Heart right ventricle (tissue), 16 donors: ENCODE results near the gene CSMD2. TPM values are rescaled to one million over a fixed set of nuclear protein-coding genes. Genes with fewer than 3 reads are reported as not detected.
A peak's percentile ranks its signal among the peaks of the same experiment; 100 is the strongest.

Experiments used
- ATAC-seq, 8 donors: fragments of 200-7000 bp; cut with Tn5 transposase; one replicate each; pipeline ENCODE4 v1.9.1; 2020; ENCODE audit warnings: mild to moderate bottlenecking in 8 of 8, moderate library complexity in 8 of 8, moderate number of reproducible peaks in 1 of 8
- DNase-seq, 2 donors: peaks; one replicate each; pipeline ENCODE4 v3.0.0-alpha.2; 2020
- H3K27ac ChIP-seq, 10 donors: fragments of 200-600 bp; sonication (generic) in 2 of 10; one replicate each; pipeline versions ENCODE4 v1.5.0 to v1.8.0; 2020 to 2022; ENCODE audit warnings: mild to moderate bottlenecking in 3 of 10
- H3K27me3 ChIP-seq, 7 donors: fragments of 200-600 bp; one replicate each; pipeline ENCODE4 v1.8.0; 2021 to 2022; ENCODE audit warnings: mild to moderate bottlenecking in 2 of 7
- H3K36me3 ChIP-seq, 9 donors: fragments of 200-600 bp; sonication (generic) in 1 of 9; one replicate each; pipeline versions ENCODE4 v1.5.0 to v1.8.0; 2020 to 2022; ENCODE audit warnings: mild to moderate bottlenecking in 2 of 9
- H3K4me1 ChIP-seq, 9 donors: fragments of 200-600 bp; sonication (generic) in 1 of 9; one replicate each; pipeline versions ENCODE4 v1.5.0 to v1.8.0; 2020 to 2022; ENCODE audit warnings: mild to moderate bottlenecking in 4 of 9
- H3K4me3 ChIP-seq, 10 donors: fragments of 200-600 bp; sonication (generic) in 2 of 10; one replicate each; pipeline versions ENCODE4 v1.5.0 to v1.8.0; 2020 to 2022; ENCODE audit warnings: mild to moderate bottlenecking in 7 of 10, moderate library complexity in 2 of 10
- H3K9me3 ChIP-seq, 11 donors: fragments of 200-600 bp in 10 of 11; sonication (generic) in 2 of 11; one replicate each; pipeline versions ENCODE4 v1.5.0 to v1.8.0; 2013 to 2022; ENCODE audit warnings: mild to moderate bottlenecking in 2 of 11, control low read depth in 1 of 11, moderate library complexity in 1 of 11
- CTCF ChIP-seq, 9 donors: fragments of 200-600 bp; sonication (generic) in 2 of 9; IDR thresholded peaks; one replicate each; pipeline versions ENCODE4 v1.5.0 to v1.8.0; 2021 to 2022; ENCODE audit warnings: antibody characterized with exemption in 9 of 9, mild to moderate bottlenecking in 5 of 9, moderate library complexity in 1 of 9
- WGBS, 2 donors: extraction: QIAGEN DNeasy Blood & Tissue Kit; methylation state at CpG; one replicate each; pipeline ENCODE4 v1.1.7; 2013; ENCODE audit warnings: inconsistent platforms in 1 of 2; 5-methylcytosine and 5-hydroxymethylcytosine counted together
- intact Hi-C, 10 donors: fragments of 100-400 bp; cut with DNase I; formaldehyde crosslinking; loops; one replicate each; pipeline versions ENCODE4 v1.11.1 to v1.14.2; 2022
- polyA plus RNA-seq, 2 donors: library from polyadenylated mRNA; stranded (reverse); fragments of 200-250 nt; gene quantifications; one replicate each; pipeline ENCODE4 v1.2.3, GENCODE V29; 2013
- total RNA-seq, 10 donors: library from RNA; stranded (reverse); fragmentation: NEBNext Ultra II Directional in 3 of 10; extraction: Animal tissue kit (Norgen Biotek cat#: 25700) in 3 of 10; gene quantifications; one replicate each; pipeline versions ENCODE4 v1.2.1 to v1.2.4, GENCODE V29; 2021 to 2023
- donor health status: Arrhythmogenic right ventricular cardiomyopathy.
- donor health status: ischemic (EF 13 %, LVEDD 7.1; RV severe dilation, severe dysfunction).
- donor health status: healthy with polysubstance abuse.
- donor health status: DM: no; HTN: yes; CAD: no.
- donor health status: DM: no; HTN: no; CAD: no.
- donor health status: ischemic (EF 25% LVEDD 6.9; RV normal size, moderate dysfunction).
- donor health status: ischemic (EF 25% LVEDD 5.7; RV mildly dilated, moderate dysfunction).
- donor health status: healthy.
- donor health status: DM: yes; HTN: yes; CAD: no.
- donor health status: Ischemic cardiomyopathy.
- donor health status: ischemic (EF 35%, LVEDD 5.7; RV mildly dilated, moderate dysfunction).
- donor health status: nonischemic (EF 11% LVEDD 7.7; RV severe dilation, severe dysfunction).
- donor health status: DM: yes; HTN: yes; CAD: no.
- donor health status: PGD.
- donor health status: ischemic (EF 29% LVEDD 5.4; RV normal size, mild dysfunction).
- donor health status: nonischemic (EF 23%, LVEDD 6.1; RV moderate dilation, normal function).

Gene CSMD2
- total and polyA plus RNA-seq, 12 donors: 0.04 to 0.97 (median 0.14) TPM; not detected in 1

DNA sequence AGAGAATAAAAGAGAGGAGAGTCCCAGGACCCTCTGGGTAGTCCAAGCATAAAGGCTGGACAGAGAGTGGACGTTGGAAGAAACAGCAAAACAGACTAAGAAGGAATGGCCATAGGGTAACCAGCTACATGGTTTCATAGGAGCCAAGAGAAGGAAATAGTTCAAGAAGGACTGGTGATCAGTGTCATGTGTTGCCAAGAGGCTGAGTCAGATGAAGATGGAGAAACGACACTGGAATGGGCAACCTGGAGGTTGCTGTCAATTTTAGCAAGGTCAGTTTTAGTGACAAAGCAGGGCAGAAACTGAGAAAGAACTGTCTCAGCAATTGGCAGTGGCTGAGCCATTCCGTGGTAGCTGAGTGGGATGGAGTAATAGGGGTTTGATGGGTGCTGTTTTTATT lies 259.8 kb downstream of the CSMD2 start:
- 62 to 67% methylated on average over 3 of the region's 3 CpGs for WGBS, 2 donors
- Histone ChIP-seq H3K4me1 (peaks cover 0 to 28% (median 6%) of the 10 kb centered on the region in 9 donors), H3K9me3 (no peaks in the 10 kb centered on the region), H3K27ac (no peak overlapping the region), H3K36me3 (no peaks in the 10 kb centered on the region), H3K27me3 (no peaks in the 10 kb centered on the region), H3K4me3 (no peak overlapping the region)
- no peak for TF ChIP-seq CTCF (IDR thresholded peaks at IDR 0.05)
- no peak for DNase-seq
- ATAC-seq: no peak
- intact Hi-C loops: no loop called here

DNA sequence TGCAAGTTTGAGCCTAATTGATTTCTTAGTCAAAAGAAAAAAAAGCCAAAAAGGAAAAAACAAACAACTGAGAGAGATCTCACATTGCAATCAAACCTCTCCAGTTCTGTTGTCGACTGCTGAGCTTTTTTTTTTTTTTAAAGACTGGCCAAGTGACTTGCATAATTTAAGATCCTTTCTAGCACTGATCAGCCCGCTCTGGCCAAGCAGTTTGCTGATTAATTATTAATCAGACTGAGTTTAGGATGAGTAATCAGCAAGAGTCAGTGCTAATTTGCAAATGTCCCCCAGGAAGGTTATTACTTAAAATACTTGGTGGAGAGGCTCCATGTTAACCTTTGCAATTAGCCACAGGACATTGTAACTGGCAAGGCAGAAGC lies 261.8 kb downstream of the CSMD2 start:
- no peak for TF ChIP-seq CTCF (IDR thresholded peaks at IDR 0.05)
- 22 to 25% methylated on average over 2 of the region's 2 CpGs for WGBS, 2 donors

GRCh38 chr1:33902486-33903209 lies 262.4 kb downstream of the CSMD2 start:
- no peak for TF ChIP-seq CTCF (IDR thresholded peaks at IDR 0.05)
- ATAC-seq (peak in 7 of 8 donors; percentile 38 to 88 (median 62)), DNase-seq (peak in 1 of 2 donors; percentile 9)
- Histone ChIP-seq H3K9me3 (no peaks in the 10 kb centered on the region), H3K27me3 (no peaks in the 10 kb centered on the region), H3K4me1 (peaks cover 0 to 27% (median 6%) of the 10 kb centered on the region in 9 donors), H3K4me3 (no peak overlapping the region), H3K36me3 (no peaks in the 10 kb centered on the region), H3K27ac (peak overlapping the region in 3 of 10 donors; percentile 28 to 59 (median 44))
- WGBS, 2 donors: 19 to 34% methylated on average over 6 of the region's 6 CpGs
- intact Hi-C loops: no loop called here

More for the DNA sequence above, 261.8 kb downstream of the CSMD2 start:
- H3K27me3 ChIP-seq: no peaks in the 10 kb centered on the region
- ATAC-seq (peak in 3 of 8 donors; percentile 19 to 43 (median 41)), DNase-seq (no peak)
- no peak overlapping the region for H3K4me3 ChIP-seq
- H3K27ac ChIP-seq: peak overlapping the region in 3 of 10 donors; percentile 28 to 59 (median 44)
- no peaks in the 10 kb centered on the region for H3K36me3 ChIP-seq
- peaks cover 0 to 27% (median 6%) of the 10 kb centered on the region in 9 donors for H3K4me1 ChIP-seq
- H3K9me3 ChIP-seq: no peaks in the 10 kb centered on the region
- intact Hi-C loops: no loop called here

- Histone ChIP-seq H3K9me3 (no peaks in the 10 kb centered on the region), H3K4me3 (no peak overlapping the region), H3K27ac (no peak overlapping the region), H3K36me3 (no peaks in the 10 kb centered on the region), H3K4me1 (peaks cover 0 to 27% (median 6%) of the 10 kb centered on the region in 9 donors), H3K27me3 (no peaks in the 10 kb centered on the region)
- intact Hi-C loops: no loop called here
- no peak for DNase-seq
- ATAC-seq: no peak
- 63 to 68% methylated on average over 3 of the region's 3 CpGs for WGBS, 2 donors
- no peak for TF ChIP-seq CTCF (IDR thresholded peaks at IDR 0.05)
Observed at GRCh38 chr1:33899746-33900145, 265.3 kb downstream of the CSMD2 start.
